Measurements from ENCODE around the gene RIT2. TPM values are rescaled to one million over a fixed set of nuclear protein-coding genes. Genes with fewer than 3 reads are reported as not detected.

The RIT2 gene
- total RNA-seq, 2 experiments from 2014 or later, result not detected

GRCh38 chr18:42950732-42951131 lies 164.8 kb downstream of the RIT2 start:
- Mint-ChIP-seq H3K4me3 (no peak overlapping the region), H3K9me3 (peaks cover 14% of the 10 kb centered on the region), H3K36me3 (ENCODE audit: low read depth) (no peaks in the 10 kb centered on the region), H3K27me3 (no peaks in the 10 kb centered on the region), H3K27ac (no peak overlapping the region), H3K4me1 (ENCODE audit: low read depth) (no peaks in the 10 kb centered on the region)
- no peak for TF ChIP-seq CTCF (IDR thresholded peaks at IDR 0.05)
- ATAC-seq, result no peak
- CTCF ChIA-PET, result no interaction called here
- no peak for DNase-seq
- POLR2A ChIA-PET, result no interaction called here
- intact Hi-C loops (cut with micrococcal nuclease), result no loop called here

GRCh38 chr18:42948831-42949230 lies 166.7 kb downstream of the RIT2 start:
- Mint-ChIP-seq H3K4me3 (no peak overlapping the region), H3K27me3 (no peaks in the 10 kb centered on the region), H3K4me1 (ENCODE audit: low read depth) (no peaks in the 10 kb centered on the region), H3K27ac (no peak overlapping the region), H3K36me3 (ENCODE audit: low read depth) (no peaks in the 10 kb centered on the region), H3K9me3 (peaks cover 18% of the 10 kb centered on the region)
- TF ChIP-seq CTCF (IDR thresholded peaks at IDR 0.05), result no peak
- ChIA-PET CTCF (interaction anchor here (1.5 kb wide), 1 partner anchor 13 kb away, joined by 3 read pairs; no protein-coding TSS in a partner anchor), POLR2A (no interaction called here)
- ATAC-seq, result no peak
- DNase-seq, result no peak
- intact Hi-C loops (cut with micrococcal nuclease), result no loop called here

GRCh38 chr18:42941860-42942259 lies 173.6 kb downstream of the RIT2 start:
- ATAC-seq (no peak), DNase-seq (no peak)
- Mint-ChIP-seq H3K27me3 (no peaks in the 10 kb centered on the region), H3K9me3 (peaks cover 14% of the 10 kb centered on the region), H3K4me1 (ENCODE audit: low read depth) (no peaks in the 10 kb centered on the region), H3K36me3 (ENCODE audit: low read depth) (no peaks in the 10 kb centered on the region), H3K4me3 (no peak overlapping the region), H3K27ac (no peak overlapping the region)
- ChIA-PET CTCF (no interaction called here), POLR2A (no interaction called here)
- intact Hi-C loops (cut with micrococcal nuclease), result no loop called here
- TF ChIP-seq CTCF (IDR thresholded peaks at IDR 0.05), result no peak

- POLR2A ChIA-PET, result no interaction called here
- no peak overlapping the region for H3K4me3 Mint-ChIP-seq
- ATAC-seq (no peak), DNase-seq (no peak)
- intact Hi-C loops (cut with micrococcal nuclease), result no loop called here
- H3K27me3 Mint-ChIP-seq, result no peaks in the 10 kb centered on the region
- H3K36me3 Mint-ChIP-seq (ENCODE audit: low read depth), result no peaks in the 10 kb centered on the region
- H3K4me1 Mint-ChIP-seq (ENCODE audit: low read depth), result no peaks in the 10 kb centered on the region
- CTCF ChIA-PET, result no interaction called here
- no peak overlapping the region for H3K27ac Mint-ChIP-seq
- H3K9me3 Mint-ChIP-seq, result peaks cover 17% of the 10 kb centered on the region
- TF ChIP-seq CTCF (IDR thresholded peaks at IDR 0.05), result no peak
Observed at GRCh38 chr18:42941021-42941420, 174.5 kb downstream of the RIT2 start.

- no peak overlapping the region for H3K27ac Mint-ChIP-seq
- no peaks in the 10 kb centered on the region for H3K4me1 Mint-ChIP-seq (ENCODE audit: low read depth)
- ChIA-PET POLR2A (no interaction called here), CTCF (no interaction called here)
- H3K27me3 Mint-ChIP-seq, result no peaks in the 10 kb centered on the region
- no peak for TF ChIP-seq CTCF (IDR thresholded peaks at IDR 0.05)
- intact Hi-C loops (cut with micrococcal nuclease), result no loop called here
- H3K4me3 Mint-ChIP-seq, result no peak overlapping the region
- peaks cover 8% of the 10 kb centered on the region for H3K9me3 Mint-ChIP-seq
- no peak for ATAC-seq
- no peaks in the 10 kb centered on the region for H3K36me3 Mint-ChIP-seq (ENCODE audit: low read depth)
- DNase-seq, result no peak
Observed at GRCh38 chr18:42937436-42937835, 178.0 kb downstream of the RIT2 start.
